HG02885 (cell line): ENCODE results near the gene XCR1.
"Not testable (repeated sequence)": the region's sequence is repeated elsewhere in the genome, so short reads cannot be mapped to it uniquely, and the experiment has no call there.

Source experiments
- ATAC-seq: cut with Tn5 transposase; IDR thresholded peaks from one replicate; pipeline ENCODE4 v1.9.1; 2021; ENCODE audit warnings: mild to moderate bottlenecking; ENCODE audit not compliant: unreplicated experiment, poor library complexity

XCR1 gene

GRCh38 chr3:46027021-46027705, at the start of gene XCR1:
Gene XCR1, minus strand, starts transcription at chr3:46027483. Its CDS starts 5,536 bp downstream, at chr3:46021947.
- ATAC-seq: no peak

- no peak for ATAC-seq
These were observed 49.3 kb upstream of the XCR1 start for GRCh38 chr3:46076606-46077005.

- no peak for ATAC-seq
These were observed 48.5 kb upstream of the XCR1 start for GRCh38 chr3:46075816-46076215.

- no peak for ATAC-seq
These were observed 44.1 kb upstream of the XCR1 start for GRCh38 chr3:46071222-46071858.

GRCh38 chr3:46070595-46071093, 43.4 kb upstream of the XCR1 start:
- ATAC-seq: no peak

GRCh38 chr3:46068501-46068900, 41.2 kb upstream of the XCR1 start:
- ATAC-seq: no peak

- no peak for ATAC-seq
These were observed 40.1 kb upstream of the XCR1 start for GRCh38 chr3:46067401-46067800.

GRCh38 chr3:46065750-46066256, 38.5 kb upstream of the XCR1 start:
- no peak for ATAC-seq

GRCh38 chr3:46065294-46065705, 38.0 kb upstream of the XCR1 start:
- ATAC-seq: peak; percentile 71

- ATAC-seq: no peak
These were observed 35.4 kb upstream of the XCR1 start for GRCh38 chr3:46062679-46063078.

GRCh38 chr3:46061887-46062286, 34.6 kb upstream of the XCR1 start:
- no peak for ATAC-seq

- ATAC-seq: no peak
These were observed 33.9 kb upstream of the XCR1 start for GRCh38 chr3:46061108-46061720.

- ATAC-seq: no peak
These were observed 33.3 kb upstream of the XCR1 start for GRCh38 chr3:46060551-46060950.

- no peak for ATAC-seq
These were observed 32.1 kb upstream of the XCR1 start for GRCh38 chr3:46059432-46059831.

GRCh38 chr3:46058981-46059380, 31.7 kb upstream of the XCR1 start:
- ATAC-seq: no peak

GRCh38 chr3:46057716-46058115, 30.4 kb upstream of the XCR1 start:
- no peak for ATAC-seq

GRCh38 chr3:46056686-46057085, 29.4 kb upstream of the XCR1 start:
- no peak for ATAC-seq

- ATAC-seq: not testable (repeated sequence)
These were observed 26.7 kb upstream of the XCR1 start for GRCh38 chr3:46053761-46054515.

- ATAC-seq: not testable (repeated sequence)
These were observed 26.0 kb upstream of the XCR1 start for GRCh38 chr3:46053265-46053664.

- no peak for ATAC-seq
These were observed 25.2 kb upstream of the XCR1 start for GRCh38 chr3:46052531-46052930.

- ATAC-seq: no peak
These were observed 21.8 kb upstream of the XCR1 start for GRCh38 chr3:46049093-46049492.
